ENCODE measurements around the gene MIA2.
"Not testable (repeated sequence)": the region's sequence is repeated elsewhere in the genome, so short reads cannot be mapped to it uniquely, and the experiment has no call there.

The MIA2 gene

DNA sequence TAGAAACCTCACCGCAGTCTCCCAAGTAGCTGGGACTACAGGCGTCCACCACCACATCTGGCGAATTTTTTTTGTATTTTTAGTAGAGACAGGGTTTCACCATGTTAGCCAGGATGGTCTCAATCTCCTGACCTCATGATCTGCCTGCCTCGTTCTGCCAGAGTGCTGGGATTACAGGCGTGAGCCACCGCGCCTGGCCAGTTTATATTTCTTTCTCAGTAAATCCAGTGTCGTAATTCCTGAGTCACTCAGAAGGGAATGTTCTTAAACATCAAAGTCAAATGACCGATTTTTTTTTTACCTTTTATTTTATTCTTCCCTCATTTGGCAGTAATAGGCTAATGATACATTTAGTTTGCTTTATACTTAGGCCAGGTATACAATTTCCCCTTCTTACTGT, 118.0 kb downstream of the MIA2 start:
- no peak for DNase-seq

- not testable (repeated sequence) for DNase-seq
Observed at GRCh38 chr14:39359069-39359468, 125.4 kb downstream of the MIA2 start.

DNA sequence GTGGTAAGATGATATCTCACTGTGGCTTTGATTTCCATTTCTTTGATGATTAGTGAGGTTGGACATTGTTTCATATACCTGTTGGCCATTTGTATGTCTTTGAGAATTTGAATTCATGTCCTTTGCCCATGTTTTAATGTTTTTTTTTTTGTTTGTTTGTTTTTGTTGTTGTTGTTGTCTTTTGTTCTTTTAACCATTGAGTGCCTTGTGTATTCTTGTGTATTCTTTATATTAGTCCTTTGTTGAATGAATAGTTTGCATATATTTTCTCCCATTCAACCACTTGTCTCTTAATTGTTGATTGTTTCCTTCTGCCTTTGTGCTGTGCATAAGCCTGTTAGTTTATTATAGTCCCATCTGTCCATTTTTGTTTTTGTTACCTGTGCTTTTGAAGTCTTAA, 126.6 kb downstream of the MIA2 start:
- no peak for DNase-seq

DNA sequence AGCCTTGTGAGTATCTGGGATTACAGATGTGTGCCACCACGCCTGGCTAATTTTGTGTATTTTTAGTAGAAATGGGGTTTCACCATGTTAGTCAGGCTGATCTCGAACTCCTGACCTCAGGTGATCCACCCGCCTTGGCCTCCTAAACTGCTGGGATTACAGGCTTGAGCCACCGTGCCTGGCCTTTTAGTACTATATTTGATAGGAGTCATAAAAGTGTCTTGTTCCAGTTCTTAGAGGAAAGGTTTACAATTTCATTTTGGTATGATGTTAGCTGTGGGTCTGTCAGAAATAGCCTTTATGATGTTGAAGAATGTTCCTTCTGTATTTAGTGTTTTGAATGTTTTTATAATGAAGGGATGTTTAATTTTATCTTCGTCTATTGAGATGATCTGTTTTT, 127.8 kb downstream of the MIA2 start:
- not testable (repeated sequence) for DNase-seq

DNA sequence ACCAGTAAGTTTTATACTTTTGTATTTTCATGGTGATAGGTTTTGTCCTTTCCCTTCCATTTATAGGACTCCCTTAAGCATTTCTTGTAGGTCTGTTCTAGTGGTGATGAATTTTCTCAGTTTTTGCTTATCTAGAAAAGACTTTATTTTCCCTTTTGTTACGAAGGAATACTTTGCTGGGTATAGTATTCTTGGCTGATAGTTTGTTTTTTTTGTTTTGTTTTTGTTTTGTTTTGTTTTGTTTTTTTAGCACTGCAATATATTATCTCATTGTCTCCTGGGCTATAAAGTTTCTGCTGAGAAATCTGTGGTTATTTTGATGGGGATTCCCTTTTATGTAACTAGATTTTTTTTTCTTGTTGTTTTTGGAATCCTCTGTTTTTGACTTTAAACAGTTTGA, 130.8 kb downstream of the MIA2 start:
- no peak for DNase-seq

GRCh38 chr14:39365354-39365753, 131.6 kb downstream of the MIA2 start:
- no peak for DNase-seq

- DNase-seq: no peak
Observed at GRCh38 chr14:39366460-39367386, 133.0 kb downstream of the MIA2 start.

DNA sequence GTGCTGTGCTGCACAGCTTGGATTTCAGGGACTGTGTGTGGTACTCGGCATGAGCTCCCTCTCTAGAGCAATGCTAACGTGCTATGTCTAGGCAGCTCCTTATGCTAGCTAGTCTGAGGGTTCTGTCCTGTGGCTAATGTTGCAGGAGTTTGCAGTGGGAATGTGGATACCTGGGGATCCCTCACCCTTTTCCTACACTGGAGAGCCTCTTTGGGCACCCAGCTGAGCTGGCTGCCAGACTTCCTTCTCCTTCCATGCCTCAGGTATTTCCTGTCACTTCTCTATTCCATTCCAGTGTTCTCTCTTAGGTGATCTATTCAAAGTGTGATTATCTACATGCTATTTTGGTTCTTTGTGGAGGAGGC, 133.7 kb downstream of the MIA2 start:
- no peak for DNase-seq

GRCh38 chr14:39368261-39368959, 134.7 kb downstream of the MIA2 start:
- DNase-seq: peak; percentile 18

DNA sequence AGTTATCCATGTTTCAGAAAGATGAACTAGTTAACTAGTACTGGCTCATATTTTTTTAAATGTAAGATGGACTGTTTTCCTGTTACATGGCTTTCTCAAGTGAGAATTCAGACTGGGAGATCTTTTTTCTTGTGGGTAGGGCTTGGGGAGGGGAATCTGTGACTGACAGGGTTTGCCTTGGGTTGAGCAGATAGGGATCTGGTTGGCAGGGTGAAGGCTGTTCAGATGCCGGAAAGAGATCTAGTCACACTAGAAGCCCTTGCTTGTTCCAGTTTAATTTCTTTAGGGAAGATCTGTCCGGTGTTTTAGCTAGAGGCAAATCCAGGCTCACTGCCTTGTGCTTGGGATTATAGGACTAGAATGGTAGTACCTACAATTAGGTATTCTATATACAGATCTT, 135.3 kb downstream of the MIA2 start:
- DNase-seq: no peak

DNA sequence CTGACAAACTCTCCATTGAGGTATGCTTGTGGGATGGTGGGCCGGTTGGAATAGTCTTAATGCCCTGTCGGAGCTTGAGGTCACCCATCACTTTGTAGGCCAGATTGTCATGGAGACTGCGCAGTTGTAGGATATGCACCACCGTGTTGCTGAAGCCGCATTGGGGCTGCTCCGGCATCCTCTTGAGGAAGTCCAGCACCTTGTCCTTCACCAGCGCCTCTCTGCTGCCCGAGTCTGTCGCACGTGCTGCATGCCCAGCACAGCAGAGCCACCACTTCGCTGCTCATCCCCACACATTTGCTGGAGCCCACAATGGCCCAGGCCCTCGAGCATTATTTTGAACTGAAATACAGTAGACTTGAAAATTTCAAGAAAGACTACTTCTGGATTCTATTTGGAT, 136.7 kb downstream of the MIA2 start:
- DNase-seq: no peak

- no peak for DNase-seq
Observed at GRCh38 chr14:39372656-39373055, 138.9 kb downstream of the MIA2 start.

- DNase-seq: no peak
Observed at GRCh38 chr14:39374851-39375250, 141.1 kb downstream of the MIA2 start.

DNA sequence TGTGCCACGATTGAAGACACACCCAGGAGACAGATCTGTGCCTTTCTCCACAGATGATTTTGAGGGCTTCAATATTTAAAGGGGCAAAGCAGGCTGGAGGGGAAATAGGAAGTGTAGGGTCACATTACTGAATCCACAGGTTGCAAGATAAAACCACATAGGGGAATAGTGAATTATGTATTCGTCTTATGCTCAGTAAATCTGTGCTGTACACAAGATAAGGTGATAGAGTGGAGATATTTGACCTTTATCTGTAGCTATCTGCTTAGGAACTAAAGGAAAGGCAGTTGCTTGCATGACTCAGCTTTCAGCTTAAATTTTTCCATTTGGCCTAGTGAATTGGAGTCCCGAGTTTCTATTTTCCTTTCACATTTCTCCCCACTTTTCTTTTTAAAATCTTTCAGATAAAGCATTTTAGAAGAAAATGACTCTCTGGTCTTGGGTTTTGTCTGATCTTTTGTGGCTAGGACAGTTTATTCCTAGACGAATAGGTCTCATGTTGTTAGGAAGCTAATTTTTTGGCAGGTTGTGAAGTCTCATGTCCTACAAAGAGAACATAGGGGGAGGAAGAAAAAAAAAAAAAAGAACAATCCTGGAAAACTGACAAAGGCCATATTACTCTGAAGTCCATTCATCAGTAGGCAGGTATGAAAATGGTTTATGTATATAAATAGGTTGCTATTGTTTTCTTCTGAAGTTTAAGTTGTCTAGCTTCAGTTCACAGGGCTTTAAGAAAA, 143.1 kb downstream of the MIA2 start:
- no peak for DNase-seq

DNA sequence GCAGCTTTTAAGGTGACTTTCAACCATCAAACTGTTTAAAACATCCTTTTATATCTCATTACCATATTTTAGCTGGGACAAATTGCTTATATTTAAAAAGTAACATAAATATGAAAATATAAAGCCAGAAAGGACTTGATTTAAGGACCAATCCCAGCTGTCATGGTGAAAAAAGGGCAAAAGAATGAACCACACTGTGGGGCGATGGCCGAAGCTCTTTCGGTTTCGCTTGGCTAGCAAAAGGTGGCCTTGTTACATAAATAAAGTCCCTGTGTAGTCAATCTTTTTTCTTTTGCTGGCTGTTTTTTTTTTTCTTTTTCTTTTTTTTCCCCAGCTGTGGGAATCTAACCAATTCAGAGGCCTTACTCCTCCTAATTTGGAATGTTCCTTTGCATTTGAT, 147.7 kb downstream of the MIA2 start:
- no peak for DNase-seq

DNA sequence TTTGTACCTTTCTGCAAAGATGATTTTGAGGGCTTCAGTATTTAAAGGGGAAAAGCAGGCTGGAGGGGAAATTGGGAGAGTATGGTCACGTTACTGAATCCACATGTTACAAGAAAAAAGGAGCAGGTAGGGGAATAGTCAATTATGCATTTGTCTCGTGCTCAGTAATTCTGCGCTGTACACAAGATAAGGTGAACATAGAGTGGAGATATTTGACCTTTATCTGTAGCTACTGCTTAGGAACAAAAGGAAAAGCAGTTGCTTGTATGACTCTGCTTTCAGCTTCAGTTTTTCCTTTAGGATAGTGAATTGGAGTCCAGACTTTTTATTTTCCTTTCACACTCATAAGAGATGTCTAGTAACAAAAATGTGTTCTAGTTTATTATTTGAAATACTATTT, 148.7 kb downstream of the MIA2 start:
- DNase-seq: no peak

GRCh38 chr14:39383026-39383660, 149.4 kb downstream of the MIA2 start:
- no peak for DNase-seq

GRCh38 chr14:39383741-39384140, 150.0 kb downstream of the MIA2 start:
- no peak for DNase-seq

- no peak for DNase-seq
Observed at GRCh38 chr14:39384177-39384576, 150.5 kb downstream of the MIA2 start.

DNA sequence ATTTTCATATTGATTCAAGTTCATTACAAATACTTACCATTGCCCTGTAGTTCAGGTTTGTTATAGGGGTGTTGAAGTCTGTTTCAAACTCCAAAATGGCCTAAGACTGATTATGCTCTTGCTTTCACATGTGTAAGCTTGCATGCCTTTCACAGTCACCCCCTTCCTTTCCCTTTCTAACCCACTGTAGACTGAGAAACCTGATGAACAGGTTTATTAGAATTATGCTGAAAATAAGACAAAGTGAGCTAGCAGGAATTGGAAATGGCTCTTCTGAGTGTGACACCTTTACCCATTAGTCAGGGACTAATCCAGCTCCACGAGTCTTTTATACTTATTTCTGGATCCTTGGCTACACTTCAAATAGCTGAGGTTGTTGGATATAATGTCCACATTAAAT, 159.6 kb downstream of the MIA2 start:
- DNase-seq: no peak

GRCh38 chr14:39395555-39396254, 162.0 kb downstream of the MIA2 start:
- DNase-seq: no peak

GRCh38 chr14:39396448-39396847, 162.7 kb downstream of the MIA2 start:
- no peak for DNase-seq

GRCh38 chr14:39398382-39398781, 164.7 kb downstream of the MIA2 start:
- no peak for DNase-seq
